ENCODE data around the gene ARID1B. TPM values are rescaled to one million over a fixed set of nuclear protein-coding genes. Genes with fewer than 3 reads are reported as not detected.

ARID1B gene
- total and polyA plus RNA-seq, 10 of the 15 experiments (the other 5 are each of a cell fraction or from before 2014, with no cell fraction given) = 24.7 to 133 (median 54.6) TPM

GRCh38 chr6:156901309-156902019 lies 124.3 kb downstream of the ARID1B start (continued):
- no peak for TF ChIP-seq TCF3 (IDR thresholded peaks at IDR 0.05; ENCODE audit: borderline replicate concordance, insufficient read depth, low read depth, low read length)

GRCh38 chr6:156902782-156903181 lies 125.6 kb downstream of the ARID1B start:
- in situ Hi-C loops (cut with MboI) (no loop called here), intact Hi-C loops (cut with micrococcal nuclease; ENCODE audit: unreplicated experiment) (no loop called here)
- no peak overlapping the region for H3K27ac ChIP-seq (ENCODE audit: control insufficient read depth, insufficient read depth)
- no TSS peak for BruUV-seq (replicated peaks)
- FAIRE-seq (no peak), DNase-seq (ENCODE audit: low read depth, low spot score) (no peak), ATAC-seq (no peak)
- 92% methylated on average over 1 of the region's 1 CpG for WGBS (ENCODE audit: insufficient coverage, insufficient replicate concordance, low lambda C conversion rate, missing lambda C conversion rate)
- peaks cover 4% of the 10 kb centered on the region for H4K20me1 ChIP-seq (ENCODE audit: control insufficient read depth, insufficient read depth)
- H3K36me3 ChIP-seq (ENCODE audit: control insufficient read depth in 2 of 2, insufficient read depth in 2 of 2, low read length in 1 of 2) = peaks cover 2 to 4% of the 10 kb centered on the region in 2 experiments; a peak in 2 of 4 replicates
- SMC1A ChIA-PET (ENCODE audit: uncharacterized antibody, unreplicated experiment) = interaction anchor here (0.7 to 1.4 kb wide), 11 partner anchors 10 to 326 kb away, joined by 3 to 4 read pairs (median 3); no protein-coding TSS in a partner anchor
- no peaks in the 10 kb centered on the region for H3K27me3 ChIP-seq (replicated peaks in 1 of 2; ENCODE audit: control insufficient read depth in 2 of 2, insufficient read depth in 2 of 2, low read length in 1 of 2)
- no peaks in the 10 kb centered on the region for H3K4me1 ChIP-seq (ENCODE audit: control insufficient read depth, insufficient read depth, low read length)
- peaks cover 39% of the 10 kb centered on the region for H3K79me2 ChIP-seq (ENCODE audit: control insufficient read depth, insufficient read depth, low read length)
- RAD21 ChIA-PET (ENCODE audit: unreplicated experiment) = interaction anchor here (0.6 kb wide), 1 partner anchor 130 kb away, joined by 3 read pairs; no protein-coding TSS in a partner anchor
- H3K4me2 ChIP-seq (ENCODE audit: control insufficient read depth, insufficient read depth) = no peak overlapping the region
- CTCF ChIA-PET = interaction anchor here (1.0 to 1.7 kb wide), 4 partner anchors 8 to 19 kb away, joined by 3 to 5 read pairs (median 4); no protein-coding TSS in a partner anchor
- no peak overlapping the region for H3K9ac ChIP-seq (ENCODE audit: control insufficient read depth, insufficient read depth, low read length)
- POLR2A ChIA-PET = interaction anchor here (0.7 kb wide), 1 partner anchor 100 kb away, joined by 4 read pairs; no protein-coding TSS in a partner anchor
- TF ChIP-seq NRF1 (conservative IDR thresholded peaks at IDR 0.05; ENCODE audit: low read depth, low read length) (no peak), USF1 (IDR thresholded peaks at IDR 0.05; ENCODE audit: borderline replicate concordance, extremely low read length, insufficient read depth, low read depth, low read length) (no peak), CHD4 (IDR thresholded peaks at IDR 0.05) (no peak), ZNF592 (IDR thresholded peaks at IDR 0.05) (no peak), BHLHE40 (IDR thresholded peaks at IDR 0.05; ENCODE audit: borderline replicate concordance in 1 of 2, low read depth in 2 of 2, low read length in 1 of 2) (no peak), MYB (IDR thresholded peaks at IDR 0.05; ENCODE audit: borderline replicate concordance, low read depth, low read length) (no peak)
- H2AFZ ChIP-seq (ENCODE audit: control insufficient read depth, low read depth, low read length) = no peak overlapping the region
- H3K9me3 ChIP-seq (replicated peaks; ENCODE audit: control insufficient read depth, insufficient read depth, low read length) = no peaks in the 10 kb centered on the region
- no peak overlapping the region for H3K4me3 ChIP-seq

Data from GM12878 (cell line).